ENCODE measurements around the gene PRR22. TPM values are rescaled to one million over a fixed set of nuclear protein-coding genes. Genes with fewer than 3 reads are reported as not detected.
A peak's percentile ranks its signal among the peaks of the same experiment; 100 is the strongest.

Gene PRR22
- 1 to 10 TPM; 5.1 to 9.7 (median 9.2) TPM for polyA plus RNA-seq
- long read RNA-seq, donor 1: 0 reads
- long read RNA-seq, donor 2: 0 reads
- long read RNA-seq, donor 3, partial matches to known transcripts: 0 of 5 reads
- long read RNA-seq, donor 3, other reads (novel, unspliced or antisense): 0 of 5 reads
- long read RNA-seq, donor 4: 0 reads
- long read RNA-seq, donor 5, partial matches to known transcripts: 0 of 1 reads
- long read RNA-seq, donor 5, other reads (novel, unspliced or antisense): 0 of 1 reads
- long read RNA-seq, donor 6, partial matches to known transcripts: 0 of 1 reads
- long read RNA-seq, donor 6, other reads (novel, unspliced or antisense): 0 of 1 reads
- long read RNA-seq, donor 7: 0 reads
- long read RNA-seq, donor 8: 0 reads
- long read RNA-seq, donor 9: 0 reads
- long read RNA-seq, donor 10, partial matches to known transcripts: 0 of 5 reads
- long read RNA-seq, donor 10, other reads (novel, unspliced or antisense): 0 of 5 reads

DNA sequence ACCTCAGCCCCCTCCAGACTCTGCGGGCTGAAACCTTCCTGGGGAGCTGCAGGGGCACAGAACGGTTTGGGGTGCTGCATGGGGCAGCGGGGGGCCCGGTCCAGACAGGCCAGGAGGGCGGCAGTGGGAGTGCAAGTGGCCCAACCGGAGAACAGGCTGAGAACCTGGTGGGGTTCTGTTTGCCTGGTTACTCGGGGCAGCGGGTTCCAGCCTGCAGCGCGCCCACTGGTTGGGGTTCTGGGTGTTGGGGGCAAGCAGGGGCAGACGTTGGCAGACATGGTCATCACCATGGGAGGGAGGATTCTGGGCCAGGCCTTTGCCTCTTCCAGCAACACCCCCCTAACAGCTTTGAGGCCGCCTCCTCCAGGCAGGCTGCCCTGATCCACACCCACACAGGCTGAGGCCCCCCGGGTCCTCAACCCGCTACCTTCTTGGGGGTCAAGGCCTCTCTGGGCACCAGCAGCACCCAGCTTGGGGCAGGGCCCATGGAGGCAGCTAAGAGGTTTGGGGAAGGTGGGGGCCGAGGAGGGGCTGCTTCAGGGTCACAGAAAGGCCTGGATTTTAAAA is at the start of gene PRR22:
TSS of gene PRR22 (minus strand) at position 166 of the 567 bp plus-strand sequence. CDS start at position 80, 86 bp downstream.
- Histone ChIP-seq H3K4me1 (ENCODE audit: control insufficient read depth in 3 of 3, insufficient read depth in 2 of 3, low read depth in 1 of 3, low read length in 2 of 3) (no peaks in the 10 kb centered on the region), H3K36me3 (ENCODE audit: control insufficient read depth in 3 of 3, insufficient read depth in 2 of 3, low read depth in 1 of 3, low read length in 3 of 3) (peaks cover 22 to 70% (median 27%) of the 10 kb centered on the region in 3 donors), H3K27ac (ENCODE audit: low read depth in 1 of 3, low read length in 2 of 3) (no peak within 1 kb of the TSS), H3K27me3 (ENCODE audit: control insufficient read depth in 3 of 3, insufficient read depth in 3 of 3, low read length in 3 of 3) (no peaks in the 10 kb centered on the region), H3K4me3 (ENCODE audit: low read depth in 1 of 3, low read length in 3 of 3) (no peak within 1 kb of the TSS), H3K9me3 (ENCODE audit: control insufficient read depth in 2 of 2, insufficient read depth in 1 of 2, low read depth in 1 of 2, low read length in 1 of 2) (no peaks in the 10 kb centered on the region)
- DNase-seq: no peak
- FAIRE-seq: no peak
- 87 to 92% (median 92%) methylated on average over 14 to 15 of the region's 15 CpGs for WGBS, 3 donors

GRCh38 chr19:5832527-5833216 is 48.1 kb upstream of the PRR22 start:
- Histone ChIP-seq H3K27me3 (ENCODE audit: control insufficient read depth in 3 of 3, insufficient read depth in 3 of 3, low read length in 3 of 3) (peaks cover 0 to 4% (median 0%) of the 10 kb centered on the region in 3 donors), H3K4me3 (ENCODE audit: low read depth in 1 of 3, low read length in 3 of 3) (no peak overlapping the region), H3K36me3 (ENCODE audit: control insufficient read depth in 3 of 3, insufficient read depth in 2 of 3, low read depth in 1 of 3, low read length in 3 of 3) (peaks cover 0 to 2% (median 0%) of the 10 kb centered on the region in 3 donors), H3K27ac (ENCODE audit: low read depth in 1 of 3, low read length in 2 of 3) (no peak overlapping the region), H3K9me3 (ENCODE audit: control insufficient read depth in 2 of 2, insufficient read depth in 1 of 2, low read depth in 1 of 2, low read length in 1 of 2) (no peaks in the 10 kb centered on the region), H3K4me1 (ENCODE audit: control insufficient read depth in 3 of 3, insufficient read depth in 2 of 3, low read depth in 1 of 3, low read length in 2 of 3) (peaks cover 0 to 12% (median 0%) of the 10 kb centered on the region in 3 donors)
- 90 to 95% (median 94%) methylated on average over 6 of the region's 6 CpGs for WGBS, 3 donors
- FAIRE-seq: no peak
- no peak for DNase-seq

GRCh38 chr19:5832061-5832460 is 47.5 kb upstream of the PRR22 start:
- Histone ChIP-seq H3K4me1 (ENCODE audit: control insufficient read depth in 3 of 3, insufficient read depth in 2 of 3, low read depth in 1 of 3, low read length in 2 of 3) (peaks cover 0 to 16% (median 0%) of the 10 kb centered on the region in 3 donors), H3K9me3 (ENCODE audit: control insufficient read depth in 2 of 2, insufficient read depth in 1 of 2, low read depth in 1 of 2, low read length in 1 of 2) (no peaks in the 10 kb centered on the region), H3K27me3 (ENCODE audit: control insufficient read depth in 3 of 3, insufficient read depth in 3 of 3, low read length in 3 of 3) (peaks cover 0 to 4% (median 0%) of the 10 kb centered on the region in 3 donors), H3K36me3 (ENCODE audit: control insufficient read depth in 3 of 3, insufficient read depth in 2 of 3, low read depth in 1 of 3, low read length in 3 of 3) (peaks cover 0 to 2% (median 0%) of the 10 kb centered on the region in 3 donors), H3K4me3 (ENCODE audit: low read depth in 1 of 3, low read length in 3 of 3) (no peak overlapping the region), H3K27ac (ENCODE audit: low read depth in 1 of 3, low read length in 2 of 3) (no peak overlapping the region)
- DNase-seq (no peak), FAIRE-seq (no peak)
- 88 to 93% (median 93%) methylated on average over 18 to 22 of the region's 22 CpGs for WGBS, 3 donors

- 72 to 84% (median 75%) methylated on average over 9 of the region's 9 CpGs for WGBS, 3 donors
- Histone ChIP-seq H3K4me1 (ENCODE audit: control insufficient read depth in 3 of 3, insufficient read depth in 2 of 3, low read depth in 1 of 3, low read length in 2 of 3) (peaks cover 0 to 20% (median 0%) of the 10 kb centered on the region in 3 donors), H3K4me3 (ENCODE audit: low read depth in 1 of 3, low read length in 3 of 3) (no peak overlapping the region), H3K27me3 (ENCODE audit: control insufficient read depth in 3 of 3, insufficient read depth in 3 of 3, low read length in 3 of 3) (peaks cover 0 to 4% (median 0%) of the 10 kb centered on the region in 3 donors), H3K36me3 (ENCODE audit: control insufficient read depth in 3 of 3, insufficient read depth in 2 of 3, low read depth in 1 of 3, low read length in 3 of 3) (peaks cover 0 to 2% (median 0%) of the 10 kb centered on the region in 3 donors), H3K27ac (ENCODE audit: low read depth in 1 of 3, low read length in 2 of 3) (no peak overlapping the region), H3K9me3 (ENCODE audit: control insufficient read depth in 2 of 2, insufficient read depth in 1 of 2, low read depth in 1 of 2, low read length in 1 of 2) (no peaks in the 10 kb centered on the region)
- FAIRE-seq: no peak
- DNase-seq: no peak
These were observed 46.6 kb upstream of the PRR22 start for GRCh38 chr19:5831159-5831558.

DNA sequence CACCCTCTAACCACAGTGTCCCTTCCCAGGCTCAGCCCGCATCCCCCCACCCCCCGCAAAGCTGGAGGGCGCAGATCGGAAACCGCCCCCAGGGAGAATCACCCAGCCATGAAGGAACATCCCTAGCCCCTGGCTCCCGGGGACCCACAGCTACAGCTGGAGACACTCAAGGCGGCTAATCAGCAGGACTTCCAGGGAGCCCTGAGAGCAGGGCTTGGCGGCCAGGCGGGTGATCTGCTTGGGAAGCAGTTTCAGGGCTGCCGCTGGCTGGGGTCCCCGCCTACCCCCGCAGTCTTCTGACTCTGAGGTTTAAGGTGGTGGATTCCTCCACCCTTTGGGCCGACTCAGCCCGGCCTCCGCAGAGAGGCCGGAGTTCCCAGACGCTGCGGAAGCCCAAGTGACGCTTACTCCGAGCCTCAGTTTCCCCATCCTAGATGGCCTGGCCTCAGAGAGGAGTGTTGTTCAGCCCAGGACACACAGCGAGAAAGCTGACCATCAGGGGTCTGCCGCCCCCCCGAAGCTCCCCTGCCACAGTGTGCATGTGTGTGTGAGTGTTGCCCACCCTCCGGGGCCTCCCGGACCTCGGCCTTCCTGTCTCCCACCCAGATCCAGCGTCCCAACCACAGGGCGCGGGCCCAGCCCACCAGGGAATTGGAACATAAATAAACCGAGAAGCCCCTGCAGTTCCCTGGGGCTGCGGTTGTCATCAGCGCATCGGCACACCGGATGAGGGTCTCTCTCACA is 45.2 kb upstream of the PRR22 start:
- FAIRE-seq (no peak), DNase-seq (no peak)
- Histone ChIP-seq H3K27ac (ENCODE audit: low read depth in 1 of 3, low read length in 2 of 3) (peak overlapping the region in 1 of 3 donors; percentile 7), H3K9me3 (ENCODE audit: control insufficient read depth in 2 of 2, insufficient read depth in 1 of 2, low read depth in 1 of 2, low read length in 1 of 2) (no peaks in the 10 kb centered on the region), H3K4me3 (ENCODE audit: low read depth in 1 of 3, low read length in 3 of 3) (peak overlapping the region in 2 of 3 donors; percentile 1 to 80), H3K4me1 (ENCODE audit: control insufficient read depth in 3 of 3, insufficient read depth in 2 of 3, low read depth in 1 of 3, low read length in 2 of 3) (peaks cover 0 to 20% (median 0%) of the 10 kb centered on the region in 3 donors), H3K36me3 (ENCODE audit: control insufficient read depth in 3 of 3, insufficient read depth in 2 of 3, low read depth in 1 of 3, low read length in 3 of 3) (peaks cover 0 to 2% (median 0%) of the 10 kb centered on the region in 3 donors), H3K27me3 (ENCODE audit: control insufficient read depth in 3 of 3, insufficient read depth in 3 of 3, low read length in 3 of 3) (peaks cover 0 to 4% (median 0%) of the 10 kb centered on the region in 3 donors)
- 64 to 85% (median 72%) methylated on average over 32 to 34 of the region's 34 CpGs for WGBS, 3 donors

DNA sequence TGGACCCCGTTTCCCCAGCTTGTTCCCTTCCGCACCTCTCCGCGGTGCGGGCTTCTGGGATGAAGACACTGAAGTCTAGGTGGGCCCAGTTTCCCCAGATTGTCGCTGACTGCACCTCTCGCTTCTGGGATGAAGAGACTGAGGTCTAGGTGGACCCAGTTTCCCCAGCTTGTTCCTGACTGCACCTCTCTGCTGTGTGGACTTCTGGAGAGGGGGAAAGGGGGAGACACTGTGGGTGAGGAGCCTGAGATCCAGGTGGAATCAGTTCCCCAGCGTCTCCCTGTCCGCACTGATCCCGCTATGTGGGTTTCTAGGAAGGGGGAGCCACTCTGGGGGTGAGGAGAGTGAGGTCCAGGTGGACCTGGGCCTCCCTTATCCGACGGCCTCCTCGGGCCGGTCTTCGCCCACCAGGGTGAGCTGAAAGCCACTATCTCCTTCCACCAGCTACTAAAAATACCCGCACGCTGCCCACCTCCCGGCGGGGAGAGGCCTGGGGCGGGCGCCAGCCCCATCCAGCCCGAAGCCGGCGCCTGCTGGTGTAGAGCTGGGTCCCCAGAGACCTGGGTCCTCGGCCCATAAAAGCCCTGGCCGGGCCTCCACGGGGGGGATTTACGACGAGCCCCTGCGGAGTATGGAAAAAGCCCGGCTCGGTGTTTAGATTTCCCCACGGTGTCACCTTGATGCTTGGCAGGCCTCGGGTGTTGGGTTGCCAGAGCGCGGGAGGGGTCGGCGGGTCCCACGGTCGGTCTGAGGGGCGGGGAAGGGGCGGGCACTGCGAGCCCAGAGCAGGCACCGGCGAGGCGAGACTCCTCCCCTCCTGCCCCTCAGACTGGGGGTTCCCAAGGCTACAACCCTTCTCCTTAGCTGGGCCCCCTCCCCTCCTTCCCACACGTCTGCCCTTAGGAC is 44.4 kb upstream of the PRR22 start:
- Histone ChIP-seq H3K27me3 (ENCODE audit: control insufficient read depth in 3 of 3, insufficient read depth in 3 of 3, low read length in 3 of 3) (peaks cover 0 to 4% (median 0%) of the 10 kb centered on the region in 3 donors), H3K4me3 (ENCODE audit: low read depth in 1 of 3, low read length in 3 of 3) (peak overlapping the region; percentile 19 to 80 (median 40)), H3K9me3 (ENCODE audit: control insufficient read depth in 2 of 2, insufficient read depth in 1 of 2, low read depth in 1 of 2, low read length in 1 of 2) (no peaks in the 10 kb centered on the region), H3K4me1 (ENCODE audit: control insufficient read depth in 3 of 3, insufficient read depth in 2 of 3, low read depth in 1 of 3, low read length in 2 of 3) (peaks cover 0 to 20% (median 0%) of the 10 kb centered on the region in 3 donors), H3K36me3 (ENCODE audit: control insufficient read depth in 3 of 3, insufficient read depth in 2 of 3, low read depth in 1 of 3, low read length in 3 of 3) (peaks cover 0 to 2% (median 0%) of the 10 kb centered on the region in 3 donors), H3K27ac (ENCODE audit: low read depth in 1 of 3, low read length in 2 of 3) (peak overlapping the region; percentile 76 to 92 (median 84))
- 8 to 53% (median 26%) methylated on average over 39 to 47 of the region's 47 CpGs for WGBS, 3 donors
- FAIRE-seq (no peak), DNase-seq (peak in 1 of 2 donors; percentile 59)

Measured in small intestine (tissue), 16 donors.